SU-DHL-6 (cell line): ENCODE results near the gene MEIOSIN.

Source experiments
- EZH2phosphoT487 ChIP-seq: fragments of 200-600 bp; sonication (generic), shearing (Covaris generic); conservative IDR thresholded peaks from 2 replicates; pipeline ENCODE4 v1.6.1; 2018; ENCODE audit warnings: mild to moderate bottlenecking, antibody characterized with exemption, low read length, moderate library complexity, mixed read lengths
- TF ChIP-seq, protein P1 (sequence below): fragments of 200-600 bp; sonication (generic); IDR thresholded peaks from one replicate; pipeline ENCODE4 v1.5.1; 2017; ENCODE audit warnings: antibody characterized with exemption, mild to moderate bottlenecking, low read length, moderate library complexity; ENCODE audit not compliant: insufficient read depth, poor library complexity, severe bottlenecking

DNA sequence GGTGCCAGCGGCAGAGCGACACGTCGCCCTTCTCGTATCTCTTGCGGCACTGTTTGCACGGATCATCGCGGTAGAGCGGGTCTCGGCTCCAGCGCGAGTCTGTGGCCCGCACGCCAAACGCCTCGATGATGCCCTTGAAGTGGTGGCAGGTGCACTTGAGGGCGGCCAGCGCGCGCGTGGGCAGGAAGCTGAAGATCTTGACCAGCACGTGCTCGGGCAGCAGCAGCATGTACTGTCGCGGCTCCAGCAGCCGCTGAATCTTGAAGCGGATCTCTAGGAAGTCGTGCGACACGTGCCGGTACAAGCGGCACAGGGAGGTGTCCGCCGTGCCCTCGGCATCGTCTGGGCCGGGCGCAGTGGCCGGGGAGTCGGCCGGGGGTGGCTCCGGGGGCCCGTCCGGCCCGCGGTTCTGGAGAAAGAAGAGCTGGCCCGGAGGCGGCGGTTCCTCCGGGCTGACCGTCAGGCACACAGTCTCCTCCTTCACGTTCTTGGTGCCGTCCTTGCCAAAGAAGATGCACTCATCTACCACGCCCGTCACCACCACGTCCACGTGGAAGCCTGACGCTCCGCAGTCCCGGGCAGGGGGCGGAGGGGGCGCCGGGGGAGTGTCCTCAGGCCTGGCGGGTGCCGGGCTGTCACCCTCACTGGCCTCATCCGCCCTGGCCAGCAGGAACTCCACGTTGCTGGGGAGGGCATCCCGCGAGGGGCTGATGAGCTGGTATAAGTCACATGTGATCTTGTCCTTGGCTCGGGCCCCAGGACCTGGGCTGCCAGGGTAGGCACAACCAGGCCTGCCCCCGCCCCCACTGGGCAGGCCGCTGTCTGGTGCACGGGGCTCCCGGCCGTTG lies 21.2 kb upstream of the MEIOSIN start:
- TF ChIP-seq, protein P1, sequence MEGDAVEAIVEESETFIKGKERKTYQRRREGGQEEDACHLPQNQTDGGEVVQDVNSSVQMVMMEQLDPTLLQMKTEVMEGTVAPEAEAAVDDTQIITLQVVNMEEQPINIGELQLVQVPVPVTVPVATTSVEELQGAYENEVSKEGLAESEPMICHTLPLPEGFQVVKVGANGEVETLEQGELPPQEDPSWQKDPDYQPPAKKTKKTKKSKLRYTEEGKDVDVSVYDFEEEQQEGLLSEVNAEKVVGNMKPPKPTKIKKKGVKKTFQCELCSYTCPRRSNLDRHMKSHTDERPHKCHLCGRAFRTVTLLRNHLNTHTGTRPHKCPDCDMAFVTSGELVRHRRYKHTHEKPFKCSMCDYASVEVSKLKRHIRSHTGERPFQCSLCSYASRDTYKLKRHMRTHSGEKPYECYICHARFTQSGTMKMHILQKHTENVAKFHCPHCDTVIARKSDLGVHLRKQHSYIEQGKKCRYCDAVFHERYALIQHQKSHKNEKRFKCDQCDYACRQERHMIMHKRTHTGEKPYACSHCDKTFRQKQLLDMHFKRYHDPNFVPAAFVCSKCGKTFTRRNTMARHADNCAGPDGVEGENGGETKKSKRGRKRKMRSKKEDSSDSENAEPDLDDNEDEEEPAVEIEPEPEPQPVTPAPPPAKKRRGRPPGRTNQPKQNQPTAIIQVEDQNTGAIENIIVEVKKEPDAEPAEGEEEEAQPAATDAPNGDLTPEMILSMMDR: no peak
- TF ChIP-seq EZH2phosphoT487: no peak
